Adipocyte (in vitro differentiated cells): ENCODE results near the gene DESI2.
"Not testable (repeated sequence)": the region's sequence is repeated elsewhere in the genome, so short reads cannot be mapped to it uniquely, and the experiment has no call there.

Experiments used
- DNase-seq: peaks from one replicate; pipeline ENCODE4 v3.0.0-alpha.2; 2015; ENCODE audit warnings: low read depth
- H3K27me3 ChIP-seq: replicated peaks from 2 replicates; pipeline ENCODE4 v1.7.0; 2013; ENCODE audit warnings: mild to moderate bottlenecking, low read length, moderate library complexity; ENCODE audit not compliant: control insufficient read depth, insufficient read depth
- H3K36me3 ChIP-seq: 2 replicates; pipeline ENCODE4 v1.7.0; 2013; ENCODE audit warnings: low read length, mild to moderate bottlenecking, moderate library complexity; ENCODE audit not compliant: control insufficient read depth, insufficient read depth, severe bottlenecking
- H3K4me1 ChIP-seq: 2 replicates; pipeline ENCODE4 v1.7.0; 2013; ENCODE audit warnings: mild to moderate bottlenecking, low read length, moderate library complexity; ENCODE audit not compliant: control insufficient read depth, insufficient read depth
- H3K4me3 ChIP-seq: 2 replicates; pipeline ENCODE4 v1.7.0; 2013; ENCODE audit warnings: mild to moderate bottlenecking, low read length, moderate library complexity
- H3K9ac ChIP-seq: 2 replicates; pipeline ENCODE4 v1.7.0; 2013; ENCODE audit warnings: mild to moderate bottlenecking, low read length, moderate library complexity
- H3K9me3 ChIP-seq: 2 replicates; pipeline ENCODE4 v1.7.0; 2013; ENCODE audit warnings: mild to moderate bottlenecking, low read length, moderate library complexity; ENCODE audit not compliant: control insufficient read depth

DESI2 gene

DNA sequence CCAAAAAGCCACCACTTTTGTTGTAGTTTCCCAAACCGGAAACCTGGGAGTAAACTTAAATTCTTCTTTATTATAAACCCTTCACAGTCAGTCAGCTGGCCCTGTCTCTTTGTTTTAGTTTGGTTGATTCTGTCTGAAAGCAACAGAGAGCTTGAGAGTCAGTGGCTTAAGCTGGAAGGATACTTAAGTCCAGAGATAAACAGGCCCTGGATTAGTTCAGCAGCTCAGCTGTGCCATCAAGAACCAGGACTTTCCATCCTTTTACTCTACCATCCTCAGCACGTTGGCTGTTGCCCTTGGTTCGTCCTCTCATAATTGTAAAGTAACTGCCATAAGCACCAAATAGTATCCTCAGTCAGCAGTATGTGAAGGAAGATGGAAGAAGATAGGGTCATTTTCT lies 4.5 kb downstream of the DESI2 start:
- H3K9ac ChIP-seq, result no peak overlapping the region
- H3K4me3 ChIP-seq, result no peak overlapping the region
- H3K27me3 ChIP-seq, result no peaks in the 10 kb centered on the region
- peaks cover 22% of the 10 kb centered on the region for H3K4me1 ChIP-seq
- H3K36me3 ChIP-seq, result peaks cover 10% of the 10 kb centered on the region
- no peak for DNase-seq
- H3K9me3 ChIP-seq, result no peaks in the 10 kb centered on the region

DNA sequence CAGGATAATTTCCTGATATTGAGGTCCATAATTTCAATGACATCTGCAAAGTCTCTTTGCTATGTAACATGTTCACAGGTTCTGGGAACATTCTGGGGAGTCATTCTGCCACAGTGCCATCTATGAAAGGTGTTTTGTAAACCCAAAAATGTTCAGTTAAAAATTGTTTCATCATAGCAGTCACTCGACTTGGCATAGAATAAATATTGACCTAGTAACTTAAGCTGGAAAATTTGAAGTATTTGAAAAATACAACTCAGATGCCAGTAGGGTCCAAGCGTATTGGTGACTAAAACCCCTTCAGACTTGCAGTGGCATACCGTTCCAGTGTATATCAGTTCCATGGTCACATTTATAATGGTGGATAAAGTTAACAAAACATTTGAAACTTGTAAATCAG lies 6.8 kb downstream of the DESI2 start:
- Histone ChIP-seq H3K9me3 (no peaks in the 10 kb centered on the region), H3K4me3 (no peak overlapping the region), H3K36me3 (peaks cover 10% of the 10 kb centered on the region), H3K27me3 (no peaks in the 10 kb centered on the region), H3K9ac (no peak overlapping the region), H3K4me1 (peaks cover 14% of the 10 kb centered on the region)
- DNase-seq, result peak; percentile 29

DNA sequence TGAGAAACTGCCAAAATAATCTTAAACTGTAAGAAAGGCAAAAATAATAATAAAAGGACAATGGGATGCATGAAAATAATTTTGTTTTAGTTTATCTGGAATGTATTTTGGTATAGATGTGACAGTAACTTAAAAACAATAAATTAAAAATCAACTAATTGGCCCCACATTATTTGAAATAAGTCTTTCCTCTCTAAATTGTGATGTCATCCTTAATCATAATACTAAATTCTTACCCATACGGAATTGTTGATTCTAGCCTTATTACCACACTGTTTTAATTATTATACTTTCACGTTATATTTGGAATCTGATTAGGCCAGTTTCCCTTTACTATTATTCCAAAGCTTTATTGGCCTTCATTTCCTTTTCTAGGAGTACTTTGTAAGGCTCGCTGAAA lies 7.7 kb downstream of the DESI2 start:
- Histone ChIP-seq H3K36me3 (peaks cover 10% of the 10 kb centered on the region), H3K4me1 (peaks cover 10% of the 10 kb centered on the region), H3K9ac (no peak overlapping the region), H3K27me3 (no peaks in the 10 kb centered on the region), H3K4me3 (no peak overlapping the region), H3K9me3 (no peaks in the 10 kb centered on the region)
- DNase-seq, result no peak

DNA sequence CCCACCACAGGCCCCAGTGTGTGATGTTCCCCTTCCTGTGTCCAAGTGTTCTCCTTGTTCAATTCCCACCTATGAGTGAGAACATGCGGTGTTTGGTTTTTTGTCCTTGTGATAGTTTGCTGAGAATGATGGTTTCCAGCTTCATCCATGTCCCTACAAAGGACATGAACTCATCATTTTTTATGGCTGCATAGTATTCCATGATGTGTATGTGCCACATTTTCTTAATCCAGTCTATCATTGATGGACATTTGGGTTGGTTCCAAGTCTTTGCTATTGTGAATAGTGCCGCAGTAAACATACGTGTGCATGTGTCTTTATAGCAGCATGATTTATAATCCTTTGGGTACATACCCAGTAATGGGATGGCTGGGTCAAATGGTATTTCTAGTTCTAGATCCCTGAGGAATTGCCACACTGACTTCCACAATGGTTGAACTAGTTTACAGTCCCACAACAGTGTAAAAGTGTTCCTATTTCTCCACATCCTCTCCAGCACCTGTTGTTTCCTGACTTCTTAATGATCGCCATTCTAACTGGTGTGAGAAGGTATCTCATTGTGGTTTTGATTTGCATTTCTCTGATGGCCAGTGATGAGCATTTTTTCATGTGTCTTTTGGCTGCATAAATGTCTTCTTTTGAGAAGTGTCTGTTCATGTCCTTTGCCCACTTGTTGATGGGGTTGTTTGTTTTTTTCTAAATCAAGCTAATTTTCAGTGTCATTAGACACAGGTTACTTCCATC lies 8.8 kb downstream of the DESI2 start:
- H3K27me3 ChIP-seq, H3K4me3 ChIP-seq, H3K9ac ChIP-seq, DNase-seq, H3K9me3 ChIP-seq: not testable (repeated sequence)
- peaks cover 10% of the 10 kb centered on the region for H3K36me3 ChIP-seq
- peaks cover 14% of the 10 kb centered on the region for H3K4me1 ChIP-seq

GRCh38 chr1:244662599-244662998 lies 9.7 kb downstream of the DESI2 start:
- H3K27me3 ChIP-seq, result no peaks in the 10 kb centered on the region
- no peak overlapping the region for H3K9ac ChIP-seq
- DNase-seq, result no peak
- no peaks in the 10 kb centered on the region for H3K9me3 ChIP-seq
- H3K4me1 ChIP-seq, result peaks cover 14% of the 10 kb centered on the region
- peaks cover 4% of the 10 kb centered on the region for H3K36me3 ChIP-seq
- no peak overlapping the region for H3K4me3 ChIP-seq

DNA sequence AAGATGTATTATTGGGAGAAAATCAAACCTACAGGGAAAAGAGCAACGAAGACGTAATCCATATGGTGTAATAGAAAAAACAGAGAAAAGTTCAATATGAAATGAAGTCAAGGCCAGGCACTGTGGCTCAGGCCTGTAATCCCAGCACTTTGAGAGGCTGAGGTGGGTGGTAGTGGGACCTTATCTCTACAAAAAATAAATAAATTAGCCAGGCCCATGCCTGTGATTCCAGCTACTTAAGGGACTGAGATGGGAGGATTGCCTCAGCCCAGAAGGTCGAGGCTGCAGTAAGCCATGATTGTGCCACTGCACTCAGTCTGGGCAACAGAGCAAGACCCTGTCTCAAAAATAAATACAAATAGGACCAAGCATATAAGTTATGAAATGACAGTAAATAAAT lies 11.4 kb downstream of the DESI2 start:
- H3K4me1 ChIP-seq, result peaks cover 12% of the 10 kb centered on the region
- no peaks in the 10 kb centered on the region for H3K27me3 ChIP-seq
- DNase-seq, result no peak
- H3K4me3 ChIP-seq, result no peak overlapping the region
- H3K9me3 ChIP-seq, result no peaks in the 10 kb centered on the region
- no peak overlapping the region for H3K9ac ChIP-seq
- no peaks in the 10 kb centered on the region for H3K36me3 ChIP-seq

- no peak overlapping the region for H3K9ac ChIP-seq
- peaks cover under 1% of the 10 kb centered on the region for H3K36me3 ChIP-seq
- no peaks in the 10 kb centered on the region for H3K9me3 ChIP-seq
- no peaks in the 10 kb centered on the region for H3K27me3 ChIP-seq
- no peak for DNase-seq
- H3K4me3 ChIP-seq, result no peak overlapping the region
- peaks cover 9% of the 10 kb centered on the region for H3K4me1 ChIP-seq
These were observed 12.9 kb downstream of the DESI2 start for GRCh38 chr1:244665771-244666217.

DNA sequence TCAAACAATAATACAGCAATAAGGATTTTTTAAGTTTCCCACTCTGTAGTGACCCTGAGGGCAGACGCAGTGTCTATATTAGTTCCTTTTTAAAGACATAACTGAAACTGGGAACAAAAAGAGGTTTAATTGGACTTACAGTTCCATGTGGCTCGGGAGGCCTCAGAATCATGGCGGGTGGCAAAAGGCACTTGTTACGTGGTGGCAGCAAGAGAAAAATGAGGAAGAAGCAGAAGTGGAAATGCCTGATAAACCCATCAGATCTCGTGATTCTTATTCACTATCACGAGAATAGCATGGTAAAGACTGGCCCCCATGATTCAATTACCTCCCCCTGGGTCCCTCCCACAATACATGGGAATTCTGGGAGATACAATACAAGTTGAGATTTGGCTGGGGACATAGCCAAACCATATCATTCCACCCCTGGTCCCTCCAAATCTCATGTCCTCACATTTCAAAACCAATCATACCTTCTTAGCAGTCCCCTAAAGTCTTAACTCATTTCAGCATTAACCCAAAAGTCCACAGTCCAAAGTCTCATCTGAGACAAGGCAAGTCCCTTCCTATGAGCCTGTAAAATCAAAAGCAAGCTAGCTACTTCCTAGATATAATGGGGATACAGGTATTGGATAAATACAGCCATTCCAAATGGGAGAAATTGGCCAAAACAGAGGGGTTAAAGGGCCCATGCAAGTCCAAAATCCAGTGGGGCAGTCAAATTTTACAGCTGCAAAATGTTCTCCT lies 13.9 kb downstream of the DESI2 start:
- H3K9ac ChIP-seq, H3K27me3 ChIP-seq, H3K4me1 ChIP-seq, H3K9me3 ChIP-seq, H3K36me3 ChIP-seq, H3K4me3 ChIP-seq, DNase-seq: not testable (repeated sequence)

DNA sequence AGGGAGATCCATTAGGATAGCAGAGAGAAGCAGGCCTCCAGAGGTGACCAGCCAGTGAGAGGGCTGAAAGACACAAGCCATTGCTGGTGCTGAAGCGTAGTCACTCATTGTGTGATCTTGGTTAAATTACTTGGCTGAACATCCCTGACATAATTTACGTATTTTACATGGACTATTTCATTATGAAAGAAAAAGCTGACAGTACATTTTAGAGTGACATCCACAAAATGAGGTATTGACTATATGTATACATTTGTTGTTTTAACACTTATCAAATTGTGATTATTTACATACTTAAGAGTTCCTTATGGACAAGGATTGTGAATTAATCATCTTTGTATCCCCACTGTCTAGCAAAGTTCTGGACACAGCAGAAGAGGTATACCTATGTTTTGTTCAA lies 14.9 kb downstream of the DESI2 start:
- Histone ChIP-seq H3K4me1 (peaks cover 10% of the 10 kb centered on the region), H3K4me3 (no peak overlapping the region), H3K9me3 (no peaks in the 10 kb centered on the region), H3K9ac (no peak overlapping the region), H3K27me3 (no peaks in the 10 kb centered on the region), H3K36me3 (peaks cover 3% of the 10 kb centered on the region)
- no peak for DNase-seq

GRCh38 chr1:244672946-244673682 lies 20.2 kb downstream of the DESI2 start:
- DNase-seq, result peak; percentile 81
- no peaks in the 10 kb centered on the region for H3K27me3 ChIP-seq
- no peaks in the 10 kb centered on the region for H3K9me3 ChIP-seq
- H3K9ac ChIP-seq, result no peak overlapping the region
- peaks cover 3% of the 10 kb centered on the region for H3K36me3 ChIP-seq
- H3K4me3 ChIP-seq, result peak overlapping the region; percentile 61
- H3K4me1 ChIP-seq, result peaks cover 23% of the 10 kb centered on the region

- Histone ChIP-seq H3K4me3 (no peak overlapping the region), H3K9ac (no peak overlapping the region), H3K9me3 (no peaks in the 10 kb centered on the region), H3K36me3 (peaks cover 3% of the 10 kb centered on the region), H3K4me1 (peaks cover 35% of the 10 kb centered on the region), H3K27me3 (no peaks in the 10 kb centered on the region)
- peak; percentile 32 for DNase-seq
These were observed 21.5 kb downstream of the DESI2 start for GRCh38 chr1:244674446-244674845.
